Right kidney (tissue), 1 donor: ENCODE results near the gene MALAT1.
A peak's percentile ranks its signal among the peaks of the same experiment; 100 is the strongest.

Experiments
- DNase-seq: peaks from one replicate; pipeline ENCODE4 v3.0.0-alpha.2; 2016

MALAT1 gene

GRCh38 chr11:65538915-65539743 is 40.3 kb downstream of the MALAT1 start:
- peak; percentile 47 for DNase-seq

DNA sequence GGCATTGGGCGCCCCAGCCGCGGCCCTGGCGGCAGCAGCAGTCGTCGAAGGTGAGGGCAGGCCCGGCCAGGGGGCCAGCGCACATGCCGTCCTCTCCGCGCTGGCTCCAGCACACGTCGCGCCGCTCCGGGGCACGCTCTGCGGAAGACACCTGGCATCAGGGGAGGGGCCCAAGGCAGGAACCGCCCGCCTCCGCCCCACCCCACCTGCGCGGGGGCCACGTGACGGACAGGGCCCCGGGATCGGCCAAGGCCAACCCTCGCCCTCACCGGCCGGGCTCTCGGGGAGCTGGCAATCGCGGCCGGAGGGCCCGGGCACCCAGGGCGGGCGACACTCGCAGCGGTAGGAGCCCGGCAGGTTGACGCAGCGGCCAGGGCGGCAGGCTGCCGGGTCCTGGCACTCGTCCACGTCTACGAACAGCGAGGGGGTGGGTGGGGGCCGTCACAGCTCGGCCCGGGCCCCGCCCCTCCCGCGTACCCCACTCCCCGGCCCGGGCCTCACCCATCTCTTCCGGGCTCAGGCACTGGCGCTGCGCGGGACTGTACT is 41.0 kb downstream of the MALAT1 start:
- DNase-seq = peak; percentile 82

DNA sequence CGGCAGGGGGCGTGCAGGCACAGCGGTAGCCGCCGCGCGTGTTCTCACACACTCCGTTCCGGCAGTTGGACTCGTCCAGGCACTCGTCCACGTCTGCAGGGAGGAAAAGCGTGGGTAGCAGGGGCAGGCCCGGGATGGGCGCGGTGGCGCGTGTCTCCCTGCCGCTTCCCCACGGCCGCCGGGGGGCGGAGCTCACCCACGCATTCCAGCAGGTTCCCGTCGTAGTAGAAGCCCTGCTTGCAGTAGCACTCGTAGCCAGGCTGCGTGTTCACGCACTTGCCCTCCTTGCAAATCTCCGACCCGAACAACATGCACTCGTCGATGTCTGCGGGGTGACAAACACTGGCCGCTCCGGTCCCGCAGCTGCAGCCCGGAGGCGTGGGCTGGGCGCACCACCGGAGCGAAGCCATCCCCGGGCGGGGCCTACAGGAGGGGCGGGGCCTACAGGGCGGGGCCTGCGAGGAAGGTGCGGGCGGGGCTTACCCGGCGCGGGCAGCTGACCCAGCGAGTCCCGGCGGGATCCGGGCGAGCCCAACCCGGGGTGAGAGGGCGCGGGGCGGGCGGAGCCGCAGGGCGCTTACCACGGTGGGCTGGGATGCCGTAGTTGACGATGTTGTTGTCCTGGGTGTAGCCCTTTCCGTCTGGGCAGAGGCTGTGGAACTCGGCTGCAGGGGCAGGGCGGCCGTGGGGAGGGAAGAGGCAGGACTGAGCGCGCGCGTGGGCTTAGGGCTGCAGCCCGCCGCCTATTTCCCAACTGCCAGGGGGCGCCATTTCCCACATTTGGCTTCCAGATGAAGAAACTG is 41.6 kb downstream of the MALAT1 start:
- peak; percentile 93 for DNase-seq

- no peak for DNase-seq
Observed at GRCh38 chr11:65541093-65541982, 42.5 kb downstream of the MALAT1 start.

GRCh38 chr11:65542738-65543390 is 44.0 kb downstream of the MALAT1 start:
- no peak for DNase-seq

GRCh38 chr11:65545853-65546216 is 47.0 kb downstream of the MALAT1 start:
- no peak for DNase-seq

- DNase-seq = peak; percentile 79
Observed at GRCh38 chr11:65546217-65546958, 47.5 kb downstream of the MALAT1 start.

- DNase-seq = no peak
Observed at GRCh38 chr11:65547446-65548125, 48.7 kb downstream of the MALAT1 start.

DNA sequence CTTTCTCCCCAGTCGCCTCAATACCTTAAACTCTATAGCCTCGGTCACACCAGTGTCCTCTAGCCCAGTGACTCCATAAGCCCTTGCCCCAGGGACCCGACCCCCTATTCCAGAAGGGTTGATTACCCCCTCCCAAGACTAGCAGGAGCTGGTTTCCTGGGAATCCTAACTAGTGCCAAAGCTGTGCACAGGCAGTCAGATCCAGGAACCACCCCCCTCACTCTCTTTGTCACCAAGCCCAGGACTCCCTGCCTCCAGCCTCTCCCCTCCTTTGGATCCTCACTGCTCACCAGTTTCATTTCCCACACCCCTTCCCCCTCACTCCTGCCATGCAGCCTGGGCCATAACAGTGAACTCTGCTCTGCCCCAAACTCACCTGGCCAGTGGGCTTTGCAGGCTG is 49.5 kb downstream of the MALAT1 start:
- DNase-seq = no peak

GRCh38 chr11:65549096-65549495 is 50.3 kb downstream of the MALAT1 start:
- DNase-seq = no peak

DNA sequence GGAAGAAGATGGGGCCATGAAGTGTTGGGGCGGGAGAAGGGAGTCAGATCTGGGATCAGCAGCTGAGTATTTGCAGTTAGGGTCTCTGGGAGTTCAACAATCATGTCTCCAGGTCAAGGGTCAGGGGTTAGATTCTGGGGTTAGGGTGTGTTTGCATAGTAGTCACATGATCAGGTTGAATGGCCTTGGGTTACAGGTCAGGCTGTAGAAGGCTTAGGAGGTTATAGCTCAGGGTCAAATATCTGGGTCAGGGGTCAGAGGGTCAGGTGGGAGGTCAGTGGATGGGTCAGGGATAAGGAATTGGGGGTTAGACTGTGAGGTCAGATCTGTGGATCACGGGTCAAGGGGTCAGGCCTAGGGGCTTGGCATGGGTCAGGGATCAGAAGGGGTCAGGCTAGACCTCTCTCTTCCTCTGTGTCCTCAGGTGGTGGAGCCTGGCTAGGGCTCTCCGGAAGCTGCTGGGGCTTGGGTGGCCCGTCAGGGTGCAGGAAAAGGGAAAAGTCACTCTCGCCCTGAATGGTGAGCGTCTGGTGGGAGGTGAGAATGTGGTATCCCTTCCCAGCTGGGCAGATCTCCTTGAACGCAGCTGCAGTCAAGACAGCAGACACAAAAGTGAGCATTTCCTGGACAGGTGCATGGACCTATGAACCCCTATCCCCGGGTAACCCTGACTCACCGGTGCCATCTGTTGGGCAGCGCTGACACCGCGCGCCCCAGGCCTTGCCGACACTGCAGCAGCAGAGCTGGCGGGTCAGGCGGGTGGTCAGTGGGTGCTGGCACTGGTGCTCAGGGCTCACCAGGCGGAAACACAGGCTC is 52.9 kb downstream of the MALAT1 start:
- peak; percentile 46 for DNase-seq

- no peak for DNase-seq
Observed at GRCh38 chr11:65552388-65552951, 53.6 kb downstream of the MALAT1 start.

DNA sequence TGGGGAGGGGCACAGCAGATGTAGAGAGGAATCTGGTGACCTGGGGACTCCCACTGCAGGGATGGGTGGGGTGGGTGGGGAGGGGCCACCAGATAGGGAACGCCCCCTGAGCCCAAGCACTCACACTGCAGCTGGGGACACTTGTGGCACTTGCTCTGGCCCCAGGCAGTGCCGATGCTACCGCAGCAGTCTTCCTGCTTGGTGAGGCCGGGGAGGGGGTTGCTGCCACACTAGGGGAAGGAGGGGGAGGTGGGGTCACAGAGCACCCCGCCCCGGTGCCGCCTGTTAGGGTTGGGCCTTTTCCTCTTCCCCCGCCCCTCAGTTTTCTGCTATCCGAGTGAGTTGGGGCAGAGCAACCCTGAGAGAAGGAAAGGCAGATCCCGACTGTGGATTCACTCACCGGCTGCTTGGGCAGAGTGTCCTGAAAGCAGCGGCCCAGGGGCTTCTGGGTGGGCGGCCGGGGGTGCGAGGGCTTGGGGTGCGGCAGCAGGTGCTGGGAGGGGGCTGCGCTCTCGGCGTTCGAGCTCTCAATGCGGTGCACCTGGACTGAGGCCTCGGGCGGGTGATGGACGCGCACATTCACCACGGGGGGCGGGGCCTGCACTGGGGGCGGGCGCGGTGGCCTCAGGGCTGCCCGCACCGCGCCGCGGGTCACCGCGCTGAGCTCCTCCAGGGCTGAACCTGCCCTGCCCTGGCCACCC is 54.6 kb downstream of the MALAT1 start:
- DNase-seq = no peak

DNA sequence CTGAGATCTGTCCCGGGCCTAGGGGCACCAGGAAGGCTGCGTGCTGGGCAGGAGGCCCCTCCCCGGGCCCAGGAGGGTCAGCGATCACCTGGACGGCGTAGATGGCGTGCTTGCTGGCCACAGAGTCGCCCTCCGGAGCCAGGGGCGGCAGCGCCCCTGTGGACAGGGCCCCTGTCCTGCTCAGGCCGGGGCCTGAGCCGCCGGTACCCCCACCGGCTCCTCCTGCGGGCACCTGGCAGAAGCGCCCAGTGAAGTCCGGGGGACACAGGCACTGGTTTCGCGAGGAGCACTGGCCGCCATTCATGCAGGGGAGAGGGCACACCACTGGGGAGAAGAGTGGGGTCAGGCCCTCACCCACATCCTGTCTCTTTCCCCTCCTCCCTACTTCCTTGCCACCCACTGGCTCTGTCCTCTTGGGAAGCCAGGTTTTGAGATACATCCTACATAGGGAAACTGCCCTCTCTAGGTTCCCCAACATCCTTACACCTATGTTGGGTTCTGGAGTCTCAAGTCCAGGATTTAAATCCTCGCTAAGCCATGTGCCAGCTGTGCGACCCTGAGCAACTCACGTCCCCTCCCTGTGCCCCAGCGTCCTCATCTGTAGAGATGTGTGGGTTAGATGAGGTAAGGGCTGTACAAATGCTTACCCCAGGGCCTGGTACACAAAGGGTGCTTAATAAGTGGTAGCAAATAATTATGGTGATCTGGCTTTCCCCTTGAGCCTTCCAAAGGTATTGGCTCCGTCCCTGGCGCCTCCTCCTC is 55.4 kb downstream of the MALAT1 start:
- no peak for DNase-seq

DNA sequence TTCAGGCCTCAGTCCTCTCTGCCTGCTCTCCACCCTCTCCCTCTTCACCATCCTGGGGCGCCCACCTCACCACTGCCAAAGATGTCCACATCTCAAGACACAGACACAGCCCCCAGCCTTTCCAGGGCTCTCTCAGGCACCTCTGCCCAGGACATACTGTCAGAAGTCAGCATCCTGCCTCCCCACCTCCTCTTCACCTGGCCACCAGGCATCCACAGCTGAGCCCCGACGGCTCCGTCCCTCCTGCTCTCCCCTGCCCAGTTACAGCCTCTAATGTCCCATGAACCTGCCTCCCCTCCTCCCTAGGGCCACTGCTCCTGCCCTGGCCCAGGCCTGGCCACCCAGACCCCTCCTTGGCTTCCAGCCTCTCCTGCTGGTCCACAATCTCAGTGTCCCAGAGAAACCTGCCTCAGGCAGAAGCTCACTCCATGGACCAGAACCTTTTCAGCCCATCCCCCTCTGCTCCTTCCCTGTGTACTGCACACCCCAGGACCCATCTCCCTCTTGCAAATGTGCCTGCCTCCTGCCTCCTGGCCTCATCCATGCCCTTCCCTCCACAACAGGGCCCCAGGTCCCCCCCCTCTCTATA is 56.1 kb downstream of the MALAT1 start:
- DNase-seq = no peak

DNA sequence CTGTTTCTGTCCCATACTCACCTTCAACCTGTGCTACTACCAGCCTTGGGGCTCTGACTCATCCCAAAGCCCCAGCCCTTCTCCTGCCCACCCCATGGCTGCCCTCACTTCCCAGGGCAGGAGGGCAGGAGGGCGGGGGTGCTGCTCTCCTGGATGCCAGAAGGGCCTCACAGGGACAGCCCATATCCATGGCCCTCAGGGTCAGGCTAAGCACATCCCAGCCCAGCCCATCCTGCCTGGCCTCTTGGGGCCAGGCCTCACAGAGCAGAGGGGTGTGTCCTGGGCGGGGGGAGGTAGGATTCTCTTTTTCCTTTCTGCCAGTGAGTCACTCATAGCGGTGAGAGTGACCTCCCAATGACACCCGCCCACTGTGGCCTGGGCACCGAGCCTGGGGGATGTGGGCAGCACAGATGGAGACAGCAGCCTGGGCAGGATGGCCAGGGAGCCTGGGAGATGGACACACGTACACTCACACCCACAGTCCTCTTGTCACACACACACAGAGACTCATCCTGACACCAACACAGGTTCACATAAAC is 56.9 kb downstream of the MALAT1 start:
- no peak for DNase-seq
